Naive thymus-derived CD8-positive, alpha-beta T cell (primary cell): ENCODE results near the gene CAMK1D. TPM values are rescaled to one million over a fixed set of nuclear protein-coding genes. Genes with fewer than 3 reads are reported as not detected.

Experiments
- ATAC-seq, 2 donors: fragments of 150-1000 bp; cut with Tn5 transposase in 1 of 2; sonication (Bioruptor Pico), chemical (Tn5 transposase) in 1 of 2; 1 replicate in 1 of 2; 2 replicates in 1 of 2; pipeline ENCODE4 v1.10.0; 2021; ENCODE audit warnings: mild to moderate bottlenecking in 2 of 2, moderate library complexity in 2 of 2
- POLR2A ChIA-PET: fragments of 350-600 bp; sonication (Branson Sonifier 250); formaldehyde crosslinking; loops from one replicate; lab custom pipeline; 2021; ENCODE audit warnings: antibody characterized with exemption; lab: Charles Lee
- DNase-seq, 10 donors: peaks; one replicate each; pipeline versions ENCODE4 v3.0.0 to v3.0.0-alpha.2; 2020 to 2022
- H3K27ac Mint-ChIP-seq, 10 donors: one replicate each; pipeline ENCODE4 v1.8.0; 2020 to 2022; ENCODE audit warnings: mild to moderate bottlenecking in 10 of 10, mixed read lengths in 10 of 10, moderate library complexity in 4 of 10, inconsistent platforms in 1 of 10
- H3K27me3 Mint-ChIP-seq, 5 donors: one replicate each; pipeline ENCODE4 v1.8.0; 2021 to 2022; ENCODE audit warnings: mixed read lengths in 5 of 5
- H3K36me3 Mint-ChIP-seq, 3 donors: one replicate each; pipeline ENCODE4 v1.8.0; 2020 to 2022; ENCODE audit warnings: mixed read lengths in 3 of 3, mild to moderate bottlenecking in 2 of 3, inconsistent platforms in 1 of 3
- H3K4me1 Mint-ChIP-seq, 4 donors: one replicate each; pipeline ENCODE4 v1.8.0; 2021 to 2022; ENCODE audit warnings: mixed read lengths in 4 of 4
- H3K4me3 Mint-ChIP-seq, 10 donors: one replicate each; pipeline ENCODE4 v1.8.0; 2020 to 2022; ENCODE audit warnings: mild to moderate bottlenecking in 10 of 10, mixed read lengths in 10 of 10, moderate library complexity in 6 of 10, inconsistent platforms in 1 of 10
- H3K9me3 Mint-ChIP-seq, 9 donors: one replicate each; pipeline ENCODE4 v1.8.0; 2020 to 2022; ENCODE audit warnings: mixed read lengths in 9 of 9, mild to moderate bottlenecking in 3 of 9, inconsistent platforms in 1 of 9, moderate library complexity in 1 of 9
- polyA plus RNA-seq, 3 donors: library from polyadenylated mRNA; unstranded; fragments of 300-500 nt; fragmentation: Illumina TruSeq; gene quantifications; one replicate each; pipeline ENCODE4 v1.2.3, GENCODE V29; 2021
- total RNA-seq, 8 experiments: library from RNA in 2 of 8; stranded (reverse) in 2 of 8; gene quantifications; one replicate each; pipeline ENCODE4 v1.2.3 and lab custom pipeline; 2021 to 2026

Gene CAMK1D
- total and polyA plus RNA-seq, 5 experiments from 2014 or later, result 7.5 to 18.5 (median 12.3) TPM

DNA sequence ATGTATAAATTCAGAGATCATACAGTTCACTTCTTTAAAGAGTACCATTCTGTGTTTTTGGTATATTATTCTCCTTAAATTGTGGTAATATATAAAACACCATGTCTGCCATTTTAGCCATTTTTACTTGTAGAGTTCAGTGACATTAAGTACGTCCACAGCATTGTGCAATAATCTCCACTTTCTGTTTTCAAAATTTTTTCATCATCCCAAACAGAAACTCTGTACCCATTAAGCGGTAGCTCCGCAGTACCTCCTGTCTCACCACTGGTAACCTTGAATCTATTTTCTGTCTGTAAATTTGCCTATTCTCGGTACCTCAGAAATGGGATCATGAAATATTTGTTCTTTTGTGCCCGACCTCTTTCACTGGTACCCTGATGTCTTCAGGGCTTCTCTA, 60.3 kb downstream of the CAMK1D start:
- no peak for ATAC-seq
- POLR2A ChIA-PET, result no interaction called here
- H3K36me3 Mint-ChIP-seq, result peaks cover 5 to 24% (median 9%) of the 10 kb centered on the region in 3 donors

DNA sequence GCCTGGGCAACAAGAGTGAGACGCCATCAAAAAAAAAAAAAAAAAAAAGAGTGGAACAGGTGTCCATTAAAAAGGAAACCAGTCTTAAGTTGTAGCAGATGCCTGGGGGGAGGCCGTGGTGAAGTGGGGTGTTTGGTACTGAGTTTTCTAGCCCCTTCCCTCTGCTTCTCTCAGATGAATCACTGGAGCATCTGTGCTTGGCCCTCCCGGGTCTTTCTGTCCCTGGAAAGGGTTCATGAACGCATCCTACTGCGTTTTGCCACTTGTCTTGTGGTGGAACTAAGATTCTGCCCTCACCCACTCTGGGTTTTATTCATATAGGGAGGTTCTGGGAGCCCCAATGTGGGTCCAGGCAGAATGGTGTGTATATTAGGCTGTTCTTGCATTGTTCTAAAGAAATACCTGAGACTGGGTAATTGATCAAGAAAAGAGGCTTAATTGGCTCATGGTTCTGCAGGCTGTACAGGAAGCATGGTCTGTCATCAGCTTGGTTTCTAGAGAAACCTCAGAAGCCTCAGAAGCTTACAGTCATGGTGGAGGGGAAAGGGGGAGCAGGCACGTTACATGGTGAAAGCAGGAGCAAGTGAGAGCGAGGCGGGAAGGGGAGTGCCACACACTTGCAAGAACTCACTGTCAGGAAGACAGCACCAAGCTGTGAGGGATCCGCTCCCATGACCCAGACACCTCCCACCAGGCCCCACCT, 63.5 kb downstream of the CAMK1D start:
- Mint-ChIP-seq H3K27me3 (no peaks in the 10 kb centered on the region), H3K36me3 (peaks cover 4 to 8% (median 5%) of the 10 kb centered on the region in 3 donors), H3K4me3 (peak overlapping the region in 5 of 10 donors; percentile 0 to 76 (median 2)), H3K27ac (peak overlapping the region in 9 of 10 donors; percentile 0 to 53 (median 23)), H3K4me1 (peaks cover 21 to 59% (median 42%) of the 10 kb centered on the region in 4 donors), H3K9me3 (peaks cover 0 to 14% (median 2%) of the 10 kb centered on the region in 9 donors)
- DNase-seq (peak in 5 of 10 donors; percentile 3 to 50 (median 32)), ATAC-seq (peak; percentile 54 to 75)
- POLR2A ChIA-PET, result interaction anchor here (0.7 kb wide), 1 partner anchor 89 kb away, joined by 3 read pairs; no protein-coding TSS in a partner anchor

More for the DNA sequence above, 60.3 kb downstream of the CAMK1D start:
- peaks cover 25 to 56% (median 39%) of the 10 kb centered on the region in 4 donors for H3K4me1 Mint-ChIP-seq
- peaks cover 0 to 14% (median 2%) of the 10 kb centered on the region in 9 donors for H3K9me3 Mint-ChIP-seq
- no peak overlapping the region for H3K4me3 Mint-ChIP-seq
- H3K27ac Mint-ChIP-seq, result peak overlapping the region in 5 of 10 donors; percentile 14 to 34 (median 17)
- DNase-seq, result no peak
- no peaks in the 10 kb centered on the region for H3K27me3 Mint-ChIP-seq

DNA sequence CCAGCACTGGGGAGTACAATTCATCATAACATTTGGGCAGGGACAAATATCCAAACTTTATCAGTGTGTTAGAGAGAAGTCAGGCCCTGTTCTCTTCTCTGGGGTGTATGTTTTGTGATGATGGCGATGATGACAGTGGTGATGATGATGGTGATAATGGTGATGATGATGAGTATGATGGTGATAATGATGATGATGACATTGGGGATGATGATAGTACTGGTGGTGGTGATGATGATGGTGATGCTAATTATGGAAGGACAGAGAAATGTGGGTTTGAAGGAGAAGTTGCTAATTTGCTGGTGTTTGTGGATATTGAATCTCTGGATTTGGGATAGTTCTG, 64.0 kb downstream of the CAMK1D start:
- DNase-seq, result no peak
- peaks cover 0 to 14% (median 2%) of the 10 kb centered on the region in 9 donors for H3K9me3 Mint-ChIP-seq
- no peaks in the 10 kb centered on the region for H3K27me3 Mint-ChIP-seq
- H3K4me1 Mint-ChIP-seq, result peaks cover 21 to 63% (median 43%) of the 10 kb centered on the region in 4 donors
- H3K27ac Mint-ChIP-seq, result peak overlapping the region in 8 of 10 donors; percentile 0 to 32 (median 3)
- POLR2A ChIA-PET, result no interaction called here
- H3K36me3 Mint-ChIP-seq, result peaks cover 4 to 6% (median 5%) of the 10 kb centered on the region in 3 donors
- no peak for ATAC-seq
- H3K4me3 Mint-ChIP-seq, result peak overlapping the region in 5 of 10 donors; percentile 0 to 3 (median 1)

DNA sequence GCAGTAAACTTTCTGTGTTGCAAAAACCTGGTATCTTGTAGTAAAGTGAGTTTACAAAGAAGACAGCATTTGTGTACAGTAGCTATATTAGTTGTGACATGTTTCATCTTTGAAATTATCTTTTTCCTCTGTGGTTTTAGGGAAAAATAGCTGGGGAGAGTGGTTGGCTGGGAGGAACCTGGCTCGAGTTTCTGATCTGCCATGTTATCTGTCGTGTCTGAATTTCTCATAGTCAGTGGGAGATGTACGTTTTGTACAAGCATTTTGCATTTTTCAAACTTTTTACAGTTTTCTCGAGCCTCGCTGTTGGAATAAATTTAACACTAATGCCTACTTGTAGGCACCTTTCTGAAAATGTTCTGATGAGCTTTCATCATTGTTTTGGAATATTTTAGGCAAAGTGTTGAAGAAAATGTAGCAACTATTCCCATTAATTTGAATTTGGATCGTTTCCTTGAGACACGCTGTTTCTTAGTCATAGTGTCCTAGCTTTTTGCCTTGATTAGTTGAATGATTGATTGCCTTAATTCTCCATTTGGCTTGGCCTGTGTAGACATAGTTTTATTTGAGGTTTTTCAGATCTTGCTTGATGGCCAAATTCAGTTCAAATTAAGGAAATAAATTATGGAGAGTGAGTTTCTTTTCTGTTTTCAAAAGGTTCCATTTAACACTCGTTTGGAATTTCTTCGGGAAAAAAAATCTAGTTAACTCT, 65.1 kb downstream of the CAMK1D start:
- Mint-ChIP-seq H3K36me3 (peaks cover 0 to 5% (median 4%) of the 10 kb centered on the region in 3 donors), H3K27ac (peak overlapping the region in 1 of 10 donors; percentile 21), H3K27me3 (no peaks in the 10 kb centered on the region), H3K4me3 (no peak overlapping the region), H3K9me3 (peaks cover 0 to 14% (median 2%) of the 10 kb centered on the region in 9 donors), H3K4me1 (peaks cover 20 to 69% (median 42%) of the 10 kb centered on the region in 4 donors)
- ATAC-seq (no peak), DNase-seq (no peak)
- POLR2A ChIA-PET, result no interaction called here

DNA sequence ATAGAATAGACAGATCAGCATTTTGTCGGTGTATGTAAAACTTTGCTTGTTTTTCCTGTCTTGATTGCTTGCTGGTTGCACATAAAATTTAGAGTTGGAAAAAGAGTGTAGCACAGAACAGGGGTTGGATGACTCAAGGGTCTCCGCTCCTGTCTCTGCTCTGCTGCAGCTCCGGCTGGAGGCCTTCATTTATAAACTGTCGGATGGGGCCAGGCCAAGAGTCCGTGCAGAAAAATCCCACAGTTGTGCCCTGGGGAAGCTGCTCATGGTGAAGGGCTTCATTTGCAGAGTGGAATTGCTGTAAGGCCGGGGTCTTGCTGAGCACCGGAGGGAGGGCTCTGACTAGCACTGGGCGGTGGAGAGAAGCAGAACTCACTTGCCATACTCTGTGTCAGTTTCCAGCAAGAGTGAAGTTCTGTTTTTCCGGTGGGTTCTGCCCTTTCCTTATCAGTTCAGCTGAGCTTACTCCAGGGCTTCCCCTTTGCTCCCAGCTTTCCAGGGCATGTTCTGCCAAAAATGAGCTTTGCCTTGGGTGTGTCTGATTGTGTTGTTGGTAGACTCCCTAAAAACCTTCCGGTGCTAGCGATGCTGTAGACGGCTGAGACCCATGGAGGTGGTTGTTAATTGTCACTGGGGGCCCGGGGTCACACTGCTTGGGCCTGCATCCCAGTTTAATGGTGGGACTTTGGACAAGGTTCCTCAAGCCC, 67.2 kb downstream of the CAMK1D start:
- no peaks in the 10 kb centered on the region for H3K27me3 Mint-ChIP-seq
- no peak for ATAC-seq
- no peak for DNase-seq
- POLR2A ChIA-PET, result no interaction called here
- no peak overlapping the region for H3K4me3 Mint-ChIP-seq
- peaks cover 0 to 14% (median 2%) of the 10 kb centered on the region in 9 donors for H3K9me3 Mint-ChIP-seq
- peaks cover 0 to 5% (median 4%) of the 10 kb centered on the region in 3 donors for H3K36me3 Mint-ChIP-seq
- H3K4me1 Mint-ChIP-seq, result peaks cover 13 to 71% (median 37%) of the 10 kb centered on the region in 4 donors
- peak overlapping the region in 2 of 10 donors; percentile 2 to 27 for H3K27ac Mint-ChIP-seq

DNA sequence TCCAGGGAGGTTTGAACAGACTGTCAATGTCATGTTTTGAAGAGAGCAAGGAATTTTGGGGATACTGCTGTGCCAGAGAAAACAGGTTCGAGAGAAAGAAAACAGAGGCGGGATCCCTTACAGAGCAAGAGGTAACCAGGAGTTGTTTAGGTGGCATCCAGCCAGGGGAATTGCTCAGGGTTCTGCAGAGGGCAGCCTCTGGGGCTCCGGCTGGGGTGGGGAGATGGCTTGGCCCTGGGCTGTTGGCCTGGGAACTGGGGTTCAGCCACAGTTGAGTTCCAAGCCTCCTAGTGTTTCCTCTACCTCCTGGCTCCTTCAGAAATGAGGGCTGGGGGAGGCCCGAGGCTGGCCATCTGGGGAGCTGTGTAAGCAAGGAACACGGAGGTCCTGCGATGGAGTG, 68.0 kb downstream of the CAMK1D start:
- peak overlapping the region in 4 of 10 donors; percentile 2 to 64 (median 42) for H3K27ac Mint-ChIP-seq

DNA sequence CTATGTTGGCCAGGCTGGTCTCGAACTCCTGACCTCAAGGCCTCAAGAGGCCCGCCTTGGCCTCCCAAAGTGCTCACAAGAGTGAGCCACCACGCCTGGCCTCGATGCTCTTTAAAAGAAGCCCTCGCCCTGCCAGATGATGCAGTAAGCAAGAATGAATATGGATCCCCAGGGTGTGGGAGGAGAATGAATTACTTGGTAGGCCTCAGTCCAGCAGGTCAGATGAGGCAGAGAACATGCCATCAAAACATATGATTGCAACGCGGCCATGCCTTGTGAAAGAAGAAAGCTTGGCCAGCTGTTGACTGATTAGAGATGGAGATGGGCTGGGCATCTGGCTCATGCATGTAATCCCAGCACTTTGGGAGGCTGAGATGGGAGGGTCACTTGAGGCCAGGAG, 68.7 kb downstream of the CAMK1D start:
- Mint-ChIP-seq H3K9me3 (peaks cover 0 to 9% (median 2%) of the 10 kb centered on the region in 9 donors), H3K27me3 (no peaks in the 10 kb centered on the region), H3K27ac (peak overlapping the region in 1 of 10 donors; percentile 44), H3K4me1 (peaks cover 12 to 69% (median 38%) of the 10 kb centered on the region in 4 donors), H3K36me3 (peaks cover 0 to 5% (median 4%) of the 10 kb centered on the region in 3 donors), H3K4me3 (no peak overlapping the region)
- POLR2A ChIA-PET, result no interaction called here
- DNase-seq, result no peak
- no peak for ATAC-seq

More for the DNA sequence above, 68.0 kb downstream of the CAMK1D start:
- H3K4me1 Mint-ChIP-seq, result peaks cover 13 to 71% (median 39%) of the 10 kb centered on the region in 4 donors
- peaks cover 0 to 14% (median 2%) of the 10 kb centered on the region in 9 donors for H3K9me3 Mint-ChIP-seq
- ATAC-seq (no peak), DNase-seq (no peak)
- peaks cover 0 to 5% (median 4%) of the 10 kb centered on the region in 3 donors for H3K36me3 Mint-ChIP-seq
- no peaks in the 10 kb centered on the region for H3K27me3 Mint-ChIP-seq
- POLR2A ChIA-PET, result no interaction called here
- H3K4me3 Mint-ChIP-seq, result no peak overlapping the region

DNA sequence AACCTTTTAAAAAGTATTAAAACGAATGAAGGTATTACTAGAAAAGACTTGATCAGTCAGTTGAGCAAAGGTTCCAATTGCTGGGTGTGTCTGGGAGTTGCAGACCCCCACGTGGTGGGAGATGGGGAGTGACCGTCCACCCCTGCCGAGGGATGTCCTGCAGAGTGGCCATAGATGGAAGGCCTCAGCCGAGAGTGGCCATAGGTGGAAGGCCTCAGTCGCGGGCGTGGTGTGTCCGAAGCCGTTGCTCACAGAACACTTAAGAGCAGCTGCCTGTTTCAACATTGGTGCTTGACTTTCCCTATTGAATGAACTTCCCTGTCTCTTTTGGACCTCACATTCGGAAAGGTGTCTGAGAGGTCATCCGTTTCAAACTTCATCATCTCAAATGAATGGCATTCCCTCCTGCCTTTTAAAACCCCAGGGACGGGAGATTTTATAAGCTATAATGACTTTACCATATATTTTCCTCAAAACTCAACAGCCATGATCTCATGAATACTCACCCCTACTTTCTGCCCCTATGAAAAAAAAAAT, 69.4 kb downstream of the CAMK1D start:
- POLR2A ChIA-PET, result no interaction called here
- DNase-seq (no peak), ATAC-seq (no peak)
- Mint-ChIP-seq H3K27ac (peak overlapping the region in 2 of 10 donors; percentile 27 to 53), H3K27me3 (no peaks in the 10 kb centered on the region), H3K36me3 (peaks cover 0 to 4% (median 0%) of the 10 kb centered on the region in 3 donors), H3K4me1 (peaks cover 8 to 69% (median 35%) of the 10 kb centered on the region in 4 donors), H3K9me3 (peaks cover 0 to under 1% (median 0%) of the 10 kb centered on the region in 9 donors), H3K4me3 (no peak overlapping the region)

DNA sequence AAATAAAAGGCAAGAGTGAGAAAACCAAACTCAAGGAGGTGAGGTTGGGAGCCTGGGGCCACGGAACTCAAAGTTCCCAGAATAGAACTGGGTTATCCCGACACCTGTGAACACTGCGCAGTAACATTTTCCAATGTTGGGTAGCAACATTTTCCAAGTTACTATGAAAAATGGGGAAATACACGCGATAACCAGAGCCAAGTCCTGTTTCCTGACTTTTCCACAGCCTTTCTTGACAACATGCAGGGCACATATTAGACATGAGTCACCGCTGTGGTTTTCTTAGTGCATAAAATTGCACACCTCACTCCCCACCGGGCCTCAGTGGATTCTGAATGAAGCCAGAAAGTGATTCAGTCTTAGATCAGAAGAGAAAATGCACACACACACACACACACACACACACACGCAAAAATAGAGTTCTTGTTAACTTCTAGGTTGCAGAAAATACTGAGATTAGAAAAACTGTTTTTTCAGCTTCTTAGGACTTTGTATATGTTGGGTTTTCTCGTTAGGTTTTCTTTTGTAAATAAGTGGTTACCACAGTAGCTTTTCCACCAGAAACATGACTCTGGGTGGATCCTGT, 70.0 kb downstream of the CAMK1D start:
- Mint-ChIP-seq H3K9me3 (no peaks in the 10 kb centered on the region), H3K36me3 (peaks cover 0 to 4% (median under 1%) of the 10 kb centered on the region in 3 donors), H3K27me3 (no peaks in the 10 kb centered on the region), H3K4me3 (peak overlapping the region in 1 of 10 donors; percentile 6), H3K27ac (peak overlapping the region in 3 of 10 donors; percentile 27 to 53 (median 44)), H3K4me1 (peaks cover 13 to 70% (median 39%) of the 10 kb centered on the region in 4 donors)
- POLR2A ChIA-PET, result no interaction called here
- peak; percentile 38 to 74 for ATAC-seq
- DNase-seq, result peak in 2 of 10 donors; percentile 2 to 23

DNA sequence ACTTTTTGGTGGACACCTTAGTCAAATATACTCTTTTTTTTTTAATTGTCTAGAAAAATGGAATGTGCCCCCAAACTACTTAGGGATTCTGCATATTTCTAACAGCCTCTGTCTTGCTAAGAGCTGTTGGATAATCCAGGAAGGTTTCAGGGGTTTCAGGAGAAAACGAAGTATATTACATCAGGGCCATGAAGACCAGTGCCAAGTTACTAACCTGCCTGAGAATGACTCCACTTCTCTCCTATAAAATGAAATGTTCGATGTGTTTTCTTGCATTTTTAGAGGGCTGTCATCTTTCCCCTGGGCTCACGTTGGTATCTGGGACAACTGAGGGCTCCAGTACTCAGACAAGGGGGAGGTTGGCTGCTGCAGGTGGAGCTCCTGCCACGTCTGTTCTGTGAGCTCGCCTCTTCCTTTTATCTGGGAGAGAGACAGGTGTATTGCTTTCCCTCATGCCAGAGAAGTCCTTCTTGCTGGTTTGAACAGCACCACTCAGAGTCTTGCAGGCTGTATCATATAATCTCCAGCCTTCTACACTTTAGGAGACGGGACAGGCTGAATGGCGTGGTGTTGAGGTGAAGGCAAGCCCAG, 71.3 kb downstream of the CAMK1D start:
- POLR2A ChIA-PET, result no interaction called here
- no peak for DNase-seq
- Mint-ChIP-seq H3K36me3 (peaks cover 0 to 2% (median 0%) of the 10 kb centered on the region in 3 donors), H3K9me3 (no peaks in the 10 kb centered on the region), H3K27ac (peak overlapping the region in 3 of 10 donors; percentile 14 to 41 (median 27)), H3K27me3 (no peaks in the 10 kb centered on the region), H3K4me1 (peaks cover 16 to 75% (median 46%) of the 10 kb centered on the region in 4 donors), H3K4me3 (no peak overlapping the region)
- no peak for ATAC-seq

DNA sequence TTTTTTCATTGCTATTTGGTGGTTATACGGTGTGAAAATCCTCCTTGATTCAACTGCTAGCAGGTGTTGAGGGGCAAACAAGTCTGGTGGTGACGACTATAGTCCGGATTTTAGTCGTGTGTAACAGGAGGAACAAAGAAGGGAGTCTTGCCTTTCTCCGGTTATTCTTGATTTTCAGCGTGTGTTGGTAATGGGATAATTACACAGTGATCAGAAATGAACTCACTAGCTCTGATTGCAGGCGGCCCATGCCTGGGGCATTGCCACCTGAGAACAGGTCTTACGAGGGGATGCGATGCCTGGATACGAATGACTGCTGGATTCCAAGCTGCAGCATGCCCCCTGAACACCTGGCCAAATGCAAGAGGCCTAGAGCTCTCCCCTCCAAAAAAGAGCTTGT, 72.8 kb downstream of the CAMK1D start:
- Mint-ChIP-seq H3K36me3 (peaks cover 0 to 2% (median 0%) of the 10 kb centered on the region in 3 donors), H3K4me3 (no peak overlapping the region), H3K9me3 (no peaks in the 10 kb centered on the region), H3K27me3 (no peaks in the 10 kb centered on the region), H3K27ac (peak overlapping the region in 1 of 10 donors; percentile 17), H3K4me1 (peaks cover 15 to 62% (median 42%) of the 10 kb centered on the region in 4 donors)
- ATAC-seq (no peak), DNase-seq (no peak)
- POLR2A ChIA-PET, result no interaction called here
